B cell (primary cell): ENCODE results near the gene GMFB.

Experiments used
- EZH2 ChIP-seq: IDR thresholded peaks from 2 replicates; pipeline ENCODE4 v1.6.1; 2012; ENCODE audit warnings: borderline replicate concordance, low read depth, mild to moderate bottlenecking, moderate library complexity, low read length; ENCODE audit not compliant: insufficient read depth, poor library complexity, severe bottlenecking
- TF ChIP-seq, protein P1 (sequence below): fragments of 200-600 bp; IDR thresholded peaks from one replicate; pipeline ENCODE4 v1.8.0; 2022; ENCODE audit warnings: antibody characterized with exemption, mild to moderate bottlenecking

DNA sequence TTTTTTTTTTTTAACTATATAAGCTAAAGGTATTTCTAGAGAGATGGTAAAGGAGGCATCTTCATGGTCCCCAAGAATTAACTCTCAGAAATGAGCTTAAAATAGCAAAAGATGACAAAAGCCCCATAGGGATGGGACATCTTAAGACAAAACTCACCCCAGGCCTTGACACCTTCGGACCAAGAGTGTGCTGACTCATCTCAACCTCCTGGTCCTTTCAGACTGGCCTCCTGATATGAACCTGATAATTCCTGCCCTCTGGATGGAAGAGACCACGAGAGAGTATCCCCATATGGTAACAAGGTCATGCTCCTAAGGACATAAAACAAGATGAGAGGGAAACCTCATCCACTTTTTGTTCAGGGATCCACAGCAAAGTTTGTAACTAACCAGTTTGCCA lies 8.4 kb upstream of the GMFB start:
- TF ChIP-seq, protein P1, sequence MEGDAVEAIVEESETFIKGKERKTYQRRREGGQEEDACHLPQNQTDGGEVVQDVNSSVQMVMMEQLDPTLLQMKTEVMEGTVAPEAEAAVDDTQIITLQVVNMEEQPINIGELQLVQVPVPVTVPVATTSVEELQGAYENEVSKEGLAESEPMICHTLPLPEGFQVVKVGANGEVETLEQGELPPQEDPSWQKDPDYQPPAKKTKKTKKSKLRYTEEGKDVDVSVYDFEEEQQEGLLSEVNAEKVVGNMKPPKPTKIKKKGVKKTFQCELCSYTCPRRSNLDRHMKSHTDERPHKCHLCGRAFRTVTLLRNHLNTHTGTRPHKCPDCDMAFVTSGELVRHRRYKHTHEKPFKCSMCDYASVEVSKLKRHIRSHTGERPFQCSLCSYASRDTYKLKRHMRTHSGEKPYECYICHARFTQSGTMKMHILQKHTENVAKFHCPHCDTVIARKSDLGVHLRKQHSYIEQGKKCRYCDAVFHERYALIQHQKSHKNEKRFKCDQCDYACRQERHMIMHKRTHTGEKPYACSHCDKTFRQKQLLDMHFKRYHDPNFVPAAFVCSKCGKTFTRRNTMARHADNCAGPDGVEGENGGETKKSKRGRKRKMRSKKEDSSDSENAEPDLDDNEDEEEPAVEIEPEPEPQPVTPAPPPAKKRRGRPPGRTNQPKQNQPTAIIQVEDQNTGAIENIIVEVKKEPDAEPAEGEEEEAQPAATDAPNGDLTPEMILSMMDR, result no peak
- no peak for TF ChIP-seq EZH2
